Measurements from ENCODE around the gene CLPX. TPM values are rescaled to one million over a fixed set of nuclear protein-coding genes. Genes with fewer than 3 reads are reported as not detected.
"Not testable (repeated sequence)": the region's sequence is repeated elsewhere in the genome, so short reads cannot be mapped to it uniquely, and the experiment has no call there.

The CLPX gene
- total RNA-seq, 2 donors from 2014 or later = 49.2 to 51.9 TPM

- ATAC-seq (no peak), DNase-seq (no peak)
- intact Hi-C loops (cut with DNase I, micrococcal nuclease) = no loop called here
These were observed 2.6 kb downstream of the CLPX start for GRCh38 chr15:65182538-65182937.

- DNase-seq; intact Hi-C loops (cut with DNase I, micrococcal nuclease); ATAC-seq: not testable (repeated sequence)
These were observed 3.4 kb downstream of the CLPX start for GRCh38 chr15:65181582-65182353.

- no peak for ATAC-seq
- no peak for DNase-seq
- intact Hi-C loops (cut with DNase I, micrococcal nuclease) = no loop called here
These were observed 5.0 kb downstream of the CLPX start for GRCh38 chr15:65180167-65180566.

DNA sequence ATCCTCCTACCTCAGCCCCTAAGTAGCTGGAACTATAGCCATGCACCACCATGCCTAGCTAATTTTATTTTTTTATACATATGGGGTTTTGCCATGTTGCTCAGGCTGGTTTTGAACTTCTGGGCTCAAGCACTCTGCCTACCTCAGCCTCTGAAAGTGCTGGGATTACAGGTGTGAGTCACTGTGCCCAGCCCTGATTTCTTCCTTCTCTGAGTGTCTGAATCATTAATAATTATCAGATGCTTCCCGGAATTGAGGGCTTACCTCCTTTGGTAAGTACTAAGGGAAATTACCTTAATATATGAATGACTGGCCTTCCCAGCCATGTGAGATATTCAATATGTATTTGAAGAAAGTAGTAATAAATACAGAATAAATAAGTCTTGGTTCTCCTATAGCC lies 7.2 kb downstream of the CLPX start:
- DNase-seq (no peak), ATAC-seq (no peak)
- intact Hi-C loops (cut with DNase I, micrococcal nuclease) = no loop called here

DNA sequence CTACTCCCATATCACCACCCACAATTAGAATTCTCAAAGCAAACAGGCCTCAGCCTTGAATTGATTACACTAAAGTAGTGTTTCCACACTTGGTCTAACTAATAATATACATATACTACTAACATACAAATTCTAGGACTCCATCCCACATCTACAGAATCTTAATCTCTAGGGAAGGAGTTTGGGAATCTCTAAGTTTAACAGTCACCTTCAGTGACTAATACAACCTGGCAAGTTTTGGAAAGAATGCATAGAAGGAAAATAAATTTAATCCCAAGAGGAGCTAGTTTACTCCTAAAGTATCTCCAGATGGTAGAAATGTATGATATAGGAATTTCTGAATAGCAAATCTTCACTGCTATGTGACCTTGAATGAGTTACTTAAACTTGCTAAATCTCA lies 9.1 kb downstream of the CLPX start:
- intact Hi-C loops (cut with DNase I, micrococcal nuclease) = no loop called here
- ATAC-seq (no peak), DNase-seq (no peak)

GRCh38 chr15:65175511-65175910 lies 9.6 kb downstream of the CLPX start:
- intact Hi-C loops (cut with DNase I, micrococcal nuclease) = no loop called here
- DNase-seq (no peak), ATAC-seq (no peak)

DNA sequence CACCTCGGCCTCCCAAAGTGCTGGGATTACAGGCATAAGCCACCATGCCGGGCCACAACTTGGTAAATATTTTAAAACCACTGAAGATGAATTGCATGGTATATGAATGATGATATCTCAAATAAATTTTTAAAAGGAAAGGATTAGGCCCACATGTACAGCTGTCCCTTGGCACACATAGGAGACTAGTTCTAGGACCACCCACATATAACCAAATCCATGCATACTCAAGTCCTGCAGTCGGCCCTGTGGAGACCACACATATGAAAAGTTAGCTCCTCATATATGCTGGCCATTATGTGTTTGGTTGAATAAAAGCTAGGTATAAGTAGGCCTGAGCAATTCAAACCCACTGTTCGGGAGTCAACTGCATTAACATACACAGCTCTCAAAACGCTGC lies 10.6 kb downstream of the CLPX start:
- intact Hi-C loops (cut with DNase I, micrococcal nuclease) = no loop called here
- ATAC-seq (no peak), DNase-seq (no peak)

DNA sequence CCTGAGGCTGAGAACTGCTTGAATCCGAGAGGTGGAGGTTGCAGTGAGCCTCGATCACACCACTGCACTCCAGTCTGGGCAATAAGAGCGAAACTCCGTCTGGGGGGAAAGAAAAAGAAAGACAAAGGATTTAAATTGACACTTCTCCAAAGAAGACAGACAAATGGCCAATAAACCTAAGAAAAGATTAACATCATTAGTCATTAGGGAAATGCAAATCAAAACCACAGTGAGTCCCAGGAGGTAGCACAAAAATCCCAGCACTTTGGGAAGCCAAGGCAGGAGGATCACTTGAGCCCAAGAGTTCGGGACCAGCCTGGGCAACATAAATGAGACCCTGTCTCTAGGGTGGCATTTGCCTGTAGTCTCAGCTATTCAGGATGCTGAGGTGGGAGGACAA lies 12.6 kb downstream of the CLPX start:
- intact Hi-C loops (cut with DNase I, micrococcal nuclease) = no loop called here
- DNase-seq (no peak), ATAC-seq (no peak)

DNA sequence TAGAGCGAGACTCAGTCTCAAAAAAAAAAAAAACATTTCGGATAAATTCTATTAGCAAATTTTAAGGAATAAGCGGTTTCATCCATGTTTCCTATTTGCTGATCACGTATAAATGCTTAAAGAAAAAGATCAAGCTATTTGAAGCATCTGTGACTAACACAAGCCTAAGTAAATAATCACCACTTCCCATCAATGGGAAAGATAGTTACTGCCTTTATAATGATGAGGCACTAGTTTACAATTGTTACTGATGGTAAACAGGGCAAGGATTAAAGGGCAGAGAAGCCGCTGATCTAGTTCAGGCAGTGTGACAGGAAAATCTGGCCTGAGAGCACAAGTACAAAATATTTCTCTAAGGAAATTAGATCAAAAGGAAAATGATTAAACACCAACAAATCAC lies 13.7 kb downstream of the CLPX start:
- DNase-seq (no peak), ATAC-seq (no peak)
- intact Hi-C loops (cut with DNase I, micrococcal nuclease) = no loop called here

DNA sequence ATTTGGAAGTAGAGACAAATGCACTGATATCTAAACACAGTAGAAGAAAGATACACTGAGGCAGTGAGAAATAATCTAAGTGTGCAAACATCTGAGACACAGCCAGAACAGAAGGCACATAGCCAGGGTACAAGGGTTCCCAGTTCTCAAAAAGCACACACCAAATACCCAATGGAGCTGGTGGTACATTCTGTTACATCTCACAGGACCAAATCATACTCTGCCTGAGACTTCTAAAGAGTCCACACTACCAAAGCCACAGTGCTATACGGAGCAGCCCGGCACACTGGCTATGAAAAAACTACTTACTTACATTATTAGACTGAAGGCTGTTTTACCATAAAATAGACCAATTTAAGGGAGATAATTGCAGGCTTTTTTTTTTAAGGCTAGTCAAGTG lies 19.3 kb downstream of the CLPX start:
- intact Hi-C loops (cut with DNase I, micrococcal nuclease) = no loop called here
- DNase-seq = no peak
- no peak for ATAC-seq

GRCh38 chr15:65164139-65164538 lies 21.0 kb downstream of the CLPX start:
- ATAC-seq (no peak), DNase-seq (no peak)
- intact Hi-C loops (cut with DNase I, micrococcal nuclease) = no loop called here

GRCh38 chr15:65163041-65163440 lies 22.1 kb downstream of the CLPX start:
- DNase-seq (no peak), ATAC-seq (no peak)
- intact Hi-C loops (cut with DNase I, micrococcal nuclease) = no loop called here

DNA sequence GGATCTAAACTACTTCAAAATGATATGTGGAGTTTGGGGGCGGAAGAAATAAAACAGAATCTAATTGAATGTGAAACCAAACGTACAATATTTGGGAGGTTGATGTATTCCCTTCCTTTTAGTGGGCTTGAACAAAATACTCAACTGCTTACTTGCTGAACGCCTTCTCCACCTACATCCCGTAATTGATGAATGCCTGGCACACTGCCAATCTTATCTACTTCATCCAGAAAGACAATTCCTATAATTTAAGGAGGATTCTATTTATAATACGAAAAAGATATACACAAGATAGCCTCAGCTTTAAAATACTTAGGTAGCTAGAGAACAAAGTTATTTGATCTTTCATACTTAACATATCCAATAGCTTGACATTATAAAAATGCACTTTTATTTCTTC lies 28.4 kb downstream of the CLPX start:
- intact Hi-C loops (cut with DNase I, micrococcal nuclease) = no loop called here
- ATAC-seq = no peak

GRCh38 chr15:65154720-65155119 lies 30.4 kb downstream of the CLPX start:
- intact Hi-C loops (cut with DNase I, micrococcal nuclease) = no loop called here
- DNase-seq (no peak), ATAC-seq (no peak)

More for the DNA sequence above, 28.4 kb downstream of the CLPX start:
- no peak for DNase-seq

GRCh38 chr15:65147902-65148301 lies 37.2 kb downstream of the CLPX start:
- no peak for DNase-seq
- intact Hi-C loops (cut with DNase I, micrococcal nuclease) = no loop called here
- ATAC-seq = no peak

- DNase-seq = no peak
- intact Hi-C loops (cut with DNase I, micrococcal nuclease) = no loop called here
- no peak for ATAC-seq
These were observed 38.7 kb downstream of the CLPX start for GRCh38 chr15:65146438-65146837.

- DNase-seq; intact Hi-C loops (cut with DNase I, micrococcal nuclease); ATAC-seq: not testable (repeated sequence)
These were observed 46.5 kb downstream of the CLPX start for GRCh38 chr15:65138631-65139030.

GRCh38 chr15:65137893-65138292 lies 47.2 kb downstream of the CLPX start:
- DNase-seq; intact Hi-C loops (cut with DNase I, micrococcal nuclease): not testable (repeated sequence)

GRCh38 chr15:65137089-65137488 lies 48.1 kb downstream of the CLPX start:
- ATAC-seq; DNase-seq; intact Hi-C loops (cut with DNase I, micrococcal nuclease): not testable (repeated sequence)

More at GRCh38 chr15:65137893-65138292, 47.2 kb downstream of the CLPX start:
- ATAC-seq = not testable (repeated sequence)

DNA sequence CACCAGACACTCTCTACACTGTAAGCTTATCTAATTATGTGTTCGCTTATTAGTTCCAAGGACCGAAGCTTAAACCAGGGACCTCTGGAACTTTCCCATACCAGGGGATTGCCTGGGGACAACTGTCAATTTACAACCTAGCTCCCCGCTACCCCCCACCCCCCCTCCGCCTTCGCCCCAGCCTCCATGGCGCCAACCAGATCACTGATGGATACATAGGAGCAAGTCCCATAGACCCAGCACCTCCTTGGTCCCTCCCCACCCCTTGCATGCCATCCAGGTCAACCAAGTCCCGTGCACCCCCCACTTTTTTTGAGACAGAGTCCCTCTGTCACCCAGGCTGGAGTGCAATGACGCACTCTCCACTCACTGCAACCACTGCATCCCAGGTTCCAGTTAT lies 50.6 kb downstream of the CLPX start:
- intact Hi-C loops (cut with DNase I, micrococcal nuclease) = no loop called here
- no peak for ATAC-seq
- DNase-seq = no peak

All from left colon (tissue), 2 donors.